ENCODE results near the gene CCDC50. TPM values are rescaled to one million over a fixed set of nuclear protein-coding genes. Genes with fewer than 3 reads are reported as not detected.

CCDC50 gene
- total RNA-seq, 1 donor from 2014 or later: 178 TPM

GRCh38 chr3:191321019-191321767 lies 8.0 kb upstream of the CCDC50 start:
- no peak for DNase-seq (ENCODE audit: low read depth)

GRCh38 chr3:191324936-191325335 lies 4.3 kb upstream of the CCDC50 start:
- Histone ChIP-seq H3K27me3 (ENCODE audit: control insufficient read depth, insufficient read depth, low read length) (no peaks in the 10 kb centered on the region), H3K36me3 (ENCODE audit: control insufficient read depth, insufficient read depth, low read length) (no peaks in the 10 kb centered on the region), H3K4me3 (ENCODE audit: low read depth, low read length) (no peak overlapping the region)
- no peak for DNase-seq (ENCODE audit: low read depth)
- TF ChIP-seq CTCF (IDR thresholded peaks at IDR 0.05; ENCODE audit: insufficient read depth, low read length, poor library complexity, severe bottlenecking): no peak

More at GRCh38 chr3:191321019-191321767, 8.0 kb upstream of the CCDC50 start:
- TF ChIP-seq CTCF (IDR thresholded peaks at IDR 0.05; ENCODE audit: insufficient read depth, low read length, poor library complexity, severe bottlenecking): no peak
- Histone ChIP-seq H3K36me3 (ENCODE audit: control insufficient read depth, insufficient read depth, low read length) (no peaks in the 10 kb centered on the region), H3K4me3 (ENCODE audit: low read depth, low read length) (no peak overlapping the region), H3K27me3 (ENCODE audit: control insufficient read depth, insufficient read depth, low read length) (no peaks in the 10 kb centered on the region)

GRCh38 chr3:191327526-191327925 lies 1.7 kb upstream of the CCDC50 start:
- DNase-seq (ENCODE audit: low read depth): no peak
- Histone ChIP-seq H3K27me3 (ENCODE audit: control insufficient read depth, insufficient read depth, low read length) (no peaks in the 10 kb centered on the region), H3K36me3 (ENCODE audit: control insufficient read depth, insufficient read depth, low read length) (no peaks in the 10 kb centered on the region), H3K4me3 (ENCODE audit: low read depth, low read length) (no peak overlapping the region)
- TF ChIP-seq CTCF (IDR thresholded peaks at IDR 0.05; ENCODE audit: insufficient read depth, low read length, poor library complexity, severe bottlenecking): no peak

- H3K36me3 ChIP-seq (ENCODE audit: control insufficient read depth, insufficient read depth, low read length): no peaks in the 10 kb centered on the region
- TF ChIP-seq CTCF (IDR thresholded peaks at IDR 0.05; ENCODE audit: insufficient read depth, low read length, poor library complexity, severe bottlenecking): no peak
- no peak for DNase-seq (ENCODE audit: low read depth)
- H3K4me3 ChIP-seq (ENCODE audit: low read depth, low read length): peak overlapping the region; percentile 74
- H3K27me3 ChIP-seq (ENCODE audit: control insufficient read depth, insufficient read depth, low read length): no peaks in the 10 kb centered on the region
Observed at GRCh38 chr3:191328383-191328961, 722 bp upstream of the CCDC50 start.

- Histone ChIP-seq H3K36me3 (ENCODE audit: control insufficient read depth, insufficient read depth, low read length) (no peaks in the 10 kb centered on the region), H3K27me3 (ENCODE audit: control insufficient read depth, insufficient read depth, low read length) (no peaks in the 10 kb centered on the region), H3K4me3 (ENCODE audit: low read depth, low read length) (peak within 1 kb of the TSS; percentile 74)
- TF ChIP-seq CTCF (IDR thresholded peaks at IDR 0.05; ENCODE audit: insufficient read depth, low read length, poor library complexity, severe bottlenecking): no peak
- no peak for DNase-seq (ENCODE audit: low read depth)
Observed at GRCh38 chr3:191329654-191330529, 698 bp downstream of the CCDC50 start, which contains the start of gene UTS2B. TSS of gene UTS2B (minus strand) at chr3:191330526. CDS start at chr3:191282189, 48,337 bp downstream.
